ENCODE results near the gene SNPH.
A peak's percentile ranks its signal among the peaks of the same experiment; 100 is the strongest.

Gene SNPH

GRCh38 chr20:1287787-1288569, 21.9 kb downstream of the SNPH start:
- DNase-seq = no peak

GRCh38 chr20:1291191-1291741, 25.2 kb downstream of the SNPH start:
- no peak for DNase-seq

- DNase-seq = no peak
Measured at GRCh38 chr20:1292620-1293019, 26.5 kb downstream of the SNPH start.

GRCh38 chr20:1293641-1294379, 27.7 kb downstream of the SNPH start:
- no peak for DNase-seq

- DNase-seq = no peak
Measured at GRCh38 chr20:1294497-1294896, 28.4 kb downstream of the SNPH start.

- DNase-seq = no peak
Measured at GRCh38 chr20:1295276-1295930, 29.3 kb downstream of the SNPH start.

- no peak for DNase-seq
Measured at GRCh38 chr20:1296117-1296610, 30.1 kb downstream of the SNPH start.

- no peak for DNase-seq
Measured at GRCh38 chr20:1296922-1297321, 30.8 kb downstream of the SNPH start.

GRCh38 chr20:1297486-1297885, 31.4 kb downstream of the SNPH start:
- no peak for DNase-seq

- DNase-seq = no peak
Measured at GRCh38 chr20:1298166-1298565, 32.1 kb downstream of the SNPH start.

GRCh38 chr20:1298888-1299511, 32.9 kb downstream of the SNPH start:
- no peak for DNase-seq

- peak; percentile 10 for DNase-seq
Measured at GRCh38 chr20:1299522-1299921, 33.4 kb downstream of the SNPH start.

GRCh38 chr20:1300083-1300840, 34.2 kb downstream of the SNPH start:
- DNase-seq = no peak

- DNase-seq = peak; percentile 27
Measured at GRCh38 chr20:1301031-1301529, 35.0 kb downstream of the SNPH start.

GRCh38 chr20:1302685-1303541, 36.8 kb downstream of the SNPH start:
- no peak for DNase-seq

- no peak for DNase-seq
Measured at GRCh38 chr20:1304710-1305515, 38.8 kb downstream of the SNPH start.

- no peak for DNase-seq
Measured at GRCh38 chr20:1305712-1306111, 39.6 kb downstream of the SNPH start.

GRCh38 chr20:1306316-1307135, 40.4 kb downstream of the SNPH start:
- DNase-seq = no peak

- DNase-seq = no peak
Measured at GRCh38 chr20:1307171-1307570, 41.1 kb downstream of the SNPH start.

Measured in central memory CD4-positive, alpha-beta T cell (primary cell).